GM18951 (cell line): ENCODE results near the gene MAS1L.

Experiments used
- POLR2A ChIP-seq: IDR thresholded peaks from 4 replicates; pipeline ENCODE4 v1.6.1; 2011; ENCODE audit warnings: mild to moderate bottlenecking; ENCODE audit not compliant: insufficient read length, insufficient read depth; ENCODE audit errors: extremely low read depth
- in situ Hi-C: fragments of 300-500 bp; cut with MboI; formaldehyde crosslinking; loops from one replicate; pipeline ENCODE4 v1.12.0; 2022; ENCODE audit warnings: low sequenced_read_pairs, mixed read lengths, inconsistent platforms; ENCODE audit not compliant: unreplicated experiment

The MAS1L gene

GRCh38 chr6:29521006-29521680 is 33.4 kb upstream of the MAS1L start:
- in situ Hi-C loops = no loop called here
- TF ChIP-seq POLR2A = no peak

- in situ Hi-C loops = no loop called here
- no peak for TF ChIP-seq POLR2A
These were observed 32.5 kb upstream of the MAS1L start for GRCh38 chr6:29520232-29520631.

GRCh38 chr6:29519291-29520010 is 31.7 kb upstream of the MAS1L start:
- no peak for TF ChIP-seq POLR2A
- in situ Hi-C loops = no loop called here

- no peak for TF ChIP-seq POLR2A
- in situ Hi-C loops = no loop called here
These were observed 30.1 kb upstream of the MAS1L start for GRCh38 chr6:29517728-29518440.

- in situ Hi-C loops = no loop called here
- TF ChIP-seq POLR2A = no peak
These were observed 29.5 kb upstream of the MAS1L start for GRCh38 chr6:29517245-29517644.

- no peak for TF ChIP-seq POLR2A
- in situ Hi-C loops = no loop called here
These were observed 28.4 kb upstream of the MAS1L start for GRCh38 chr6:29516108-29516507.

- no peak for TF ChIP-seq POLR2A
- in situ Hi-C loops = no loop called here
These were observed 23.1 kb upstream of the MAS1L start for GRCh38 chr6:29510746-29511300.

- TF ChIP-seq POLR2A = no peak
- in situ Hi-C loops = no loop called here
These were observed 22.4 kb upstream of the MAS1L start for GRCh38 chr6:29510202-29510601.

GRCh38 chr6:29509711-29510110 is 22.0 kb upstream of the MAS1L start:
- in situ Hi-C loops = no loop called here
- no peak for TF ChIP-seq POLR2A

GRCh38 chr6:29509239-29509638 is 21.5 kb upstream of the MAS1L start:
- no peak for TF ChIP-seq POLR2A
- in situ Hi-C loops = no loop called here

- TF ChIP-seq POLR2A = no peak
- in situ Hi-C loops = no loop called here
These were observed 19.6 kb upstream of the MAS1L start for GRCh38 chr6:29507319-29507718.

- TF ChIP-seq POLR2A = no peak
- in situ Hi-C loops = no loop called here
These were observed 18.8 kb upstream of the MAS1L start for GRCh38 chr6:29506446-29507067.

GRCh38 chr6:29505808-29506207 is 18.1 kb upstream of the MAS1L start:
- TF ChIP-seq POLR2A = no peak
- in situ Hi-C loops = no loop called here
